ENCODE measurements around the gene TPCN2. TPM values are rescaled to one million over a fixed set of nuclear protein-coding genes. Genes with fewer than 3 reads are reported as not detected.

Gene TPCN2
- total RNA-seq, 1 donor from 2014 or later = 14.2 TPM

- no peaks in the 10 kb centered on the region for H3K4me1 Mint-ChIP-seq
- no peak overlapping the region for H3K4me3 Mint-ChIP-seq
- no peak for DNase-seq (ENCODE audit: low read depth, low spot score)
- H3K27ac Mint-ChIP-seq (ENCODE audit: unreplicated experiment) = no peak overlapping the region
- no peak for TF ChIP-seq CTCF (conservative IDR thresholded peaks at IDR 0.05)
- no peaks in the 10 kb centered on the region for H3K9me3 Mint-ChIP-seq
- peaks cover under 1% of the 10 kb centered on the region for H3K36me3 Mint-ChIP-seq (ENCODE audit: low read depth)
- no peaks in the 10 kb centered on the region for H3K27me3 Mint-ChIP-seq (ENCODE audit: low read depth)
Measured at GRCh38 chr11:69065147-69065710, 16.5 kb downstream of the TPCN2 start.

GRCh38 chr11:69066122-69067112, 17.7 kb downstream of the TPCN2 start:
- no peaks in the 10 kb centered on the region for H3K9me3 Mint-ChIP-seq
- no peak for DNase-seq (ENCODE audit: low read depth, low spot score)

GRCh38 chr11:69067200-69067599, 18.5 kb downstream of the TPCN2 start:
- Mint-ChIP-seq H3K9me3 (no peaks in the 10 kb centered on the region), H3K27me3 (ENCODE audit: low read depth) (no peaks in the 10 kb centered on the region), H3K36me3 (ENCODE audit: low read depth) (peaks cover 2% of the 10 kb centered on the region), H3K27ac (ENCODE audit: unreplicated experiment) (no peak overlapping the region), H3K4me3 (no peak overlapping the region), H3K4me1 (no peaks in the 10 kb centered on the region)
- no peak for DNase-seq (ENCODE audit: low read depth, low spot score)
- TF ChIP-seq CTCF (conservative IDR thresholded peaks at IDR 0.05) = no peak

More at GRCh38 chr11:69066122-69067112, 17.7 kb downstream of the TPCN2 start:
- Mint-ChIP-seq H3K4me3 (no peak overlapping the region), H3K27me3 (ENCODE audit: low read depth) (no peaks in the 10 kb centered on the region), H3K36me3 (ENCODE audit: low read depth) (peaks cover 2% of the 10 kb centered on the region), H3K4me1 (no peaks in the 10 kb centered on the region), H3K27ac (ENCODE audit: unreplicated experiment) (no peak overlapping the region)
- TF ChIP-seq CTCF (conservative IDR thresholded peaks at IDR 0.05) = no peak

GRCh38 chr11:69071086-69071800, 22.5 kb downstream of the TPCN2 start:
- DNase-seq (ENCODE audit: low read depth, low spot score) = no peak
- Mint-ChIP-seq H3K27me3 (ENCODE audit: low read depth) (no peaks in the 10 kb centered on the region), H3K4me1 (peaks cover 6% of the 10 kb centered on the region), H3K9me3 (no peaks in the 10 kb centered on the region), H3K27ac (ENCODE audit: unreplicated experiment) (no peak overlapping the region), H3K36me3 (ENCODE audit: low read depth) (peaks cover 2% of the 10 kb centered on the region), H3K4me3 (no peak overlapping the region)
- no peak for TF ChIP-seq CTCF (conservative IDR thresholded peaks at IDR 0.05)

- H3K36me3 Mint-ChIP-seq (ENCODE audit: low read depth) = peaks cover 2% of the 10 kb centered on the region
- no peak overlapping the region for H3K4me3 Mint-ChIP-seq
- H3K27me3 Mint-ChIP-seq (ENCODE audit: low read depth) = no peaks in the 10 kb centered on the region
- peaks cover 6% of the 10 kb centered on the region for H3K4me1 Mint-ChIP-seq
- no peak overlapping the region for H3K27ac Mint-ChIP-seq (ENCODE audit: unreplicated experiment)
- no peaks in the 10 kb centered on the region for H3K9me3 Mint-ChIP-seq
- TF ChIP-seq CTCF (conservative IDR thresholded peaks at IDR 0.05) = no peak
- DNase-seq (ENCODE audit: low read depth, low spot score) = no peak
Measured at GRCh38 chr11:69071956-69072355, 23.2 kb downstream of the TPCN2 start.

Measured in neural crest cell (in vitro differentiated cells).